DND-41 (cell line): Measurements from ENCODE around the gene MYH14.

Source experiments
- ATAC-seq: fragments of 200-7000 bp; cut with Tn5 transposase; 3 replicates; pipeline ENCODE4 v1.9.1; 2021; ENCODE audit warnings: low read depth; ENCODE audit not compliant: insufficient read depth
- DNase-seq: peaks from one replicate; pipeline ENCODE4 v3.0.0-alpha.2; 2020
- H2AFZ ChIP-seq: 2 replicates; pipeline ENCODE4 v1.6.0; 2012; ENCODE audit warnings: low read depth, low read length
- H3K27ac ChIP-seq: 2 replicates; pipeline ENCODE4 v1.5.1; 2012; ENCODE audit warnings: low read length, inconsistent platforms
- H3K27me3 ChIP-seq: fragments of 200-600 bp; sonication (generic); 2 replicates; pipeline ENCODE4 v1.6.0; 2012; ENCODE audit warnings: low read length, mild to moderate bottlenecking, inconsistent platforms; ENCODE audit not compliant: insufficient read depth, poor library complexity
- H3K36me3 ChIP-seq: 2 replicates; pipeline ENCODE4 v1.5.1; 2012; ENCODE audit warnings: low read length, inconsistent platforms; ENCODE audit not compliant: insufficient read depth
- H3K4me1 ChIP-seq: 2 replicates; pipeline ENCODE4 v1.5.1; 2012; ENCODE audit warnings: mild to moderate bottlenecking, low read length; ENCODE audit not compliant: insufficient read depth
- H3K4me2 ChIP-seq: 2 replicates; pipeline ENCODE4 v1.6.0; 2012; ENCODE audit warnings: mild to moderate bottlenecking, moderate library complexity, low read length, inconsistent platforms; ENCODE audit not compliant: insufficient read depth
- H3K4me3 ChIP-seq, 2 experiments: fragments of 200-600 bp in 1 of 2; shearing (Covaris generic) in 1 of 2; 2 replicates each; pipeline ENCODE4 v1.5.1; 2012 to 2016; ENCODE audit warnings: inconsistent platforms in 2 of 2, low read length in 2 of 2, mild to moderate bottlenecking in 2 of 2, low read depth in 1 of 2, moderate library complexity in 1 of 2
- H3K79me2 ChIP-seq: 2 replicates; pipeline ENCODE4 v1.6.0; 2012; ENCODE audit warnings: low read length, inconsistent platforms; ENCODE audit not compliant: insufficient read depth
- H3K9ac ChIP-seq: 2 replicates; pipeline ENCODE4 v1.6.0; 2012; ENCODE audit warnings: low read depth, mild to moderate bottlenecking, inconsistent platforms, low read length, moderate library complexity
- H3K9me3 ChIP-seq: 2 replicates; pipeline ENCODE4 v1.5.1; 2012; ENCODE audit warnings: low read length, moderate library complexity, mild to moderate bottlenecking, inconsistent platforms; ENCODE audit not compliant: insufficient read depth, severe bottlenecking
- H4K20me1 ChIP-seq: 2 replicates; pipeline ENCODE4 v1.6.0; 2012; ENCODE audit warnings: low read length; ENCODE audit not compliant: insufficient read depth
- EZH2 ChIP-seq: IDR thresholded peaks from 3 replicates; pipeline ENCODE4 v1.6.1; 2012; ENCODE audit warnings: borderline replicate concordance, low read depth, mild to moderate bottlenecking, moderate library complexity, low read length, inconsistent platforms; ENCODE audit not compliant: severe bottlenecking
- TF ChIP-seq, protein P1 (sequence below): IDR thresholded peaks from 2 replicates; pipeline ENCODE4 v1.5.1; 2012; ENCODE audit warnings: borderline replicate concordance, low read length, moderate library complexity, mild to moderate bottlenecking; ENCODE audit not compliant: poor library complexity, severe bottlenecking; ENCODE audit errors: extremely low read depth

MYH14 gene

DNA sequence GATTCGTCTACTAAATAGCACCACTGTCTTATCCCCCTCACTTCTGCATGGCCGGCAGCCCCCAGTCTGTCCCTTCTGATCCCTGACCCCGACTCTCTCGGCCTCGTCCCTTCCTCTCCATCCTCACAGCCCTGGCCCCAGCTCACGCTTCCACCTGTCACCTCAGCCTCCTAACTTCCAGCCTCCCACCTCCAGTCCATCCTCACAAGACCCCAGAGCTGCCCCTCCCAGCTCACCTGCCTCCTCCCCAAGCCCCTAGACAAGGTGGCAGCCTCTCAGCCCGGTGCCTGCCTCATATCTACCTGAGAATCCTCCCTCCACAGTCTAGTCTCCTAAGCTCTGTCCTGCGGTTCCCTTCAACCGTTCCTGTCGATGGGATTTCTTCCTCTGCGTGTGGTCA is 115.7 kb downstream of the MYH14 start:
- H3K27ac ChIP-seq: no peak overlapping the region
- ATAC-seq (no peak), DNase-seq (no peak)
- H3K27me3 ChIP-seq: no peaks in the 10 kb centered on the region
- no peaks in the 10 kb centered on the region for H4K20me1 ChIP-seq
- TF ChIP-seq, protein P1, sequence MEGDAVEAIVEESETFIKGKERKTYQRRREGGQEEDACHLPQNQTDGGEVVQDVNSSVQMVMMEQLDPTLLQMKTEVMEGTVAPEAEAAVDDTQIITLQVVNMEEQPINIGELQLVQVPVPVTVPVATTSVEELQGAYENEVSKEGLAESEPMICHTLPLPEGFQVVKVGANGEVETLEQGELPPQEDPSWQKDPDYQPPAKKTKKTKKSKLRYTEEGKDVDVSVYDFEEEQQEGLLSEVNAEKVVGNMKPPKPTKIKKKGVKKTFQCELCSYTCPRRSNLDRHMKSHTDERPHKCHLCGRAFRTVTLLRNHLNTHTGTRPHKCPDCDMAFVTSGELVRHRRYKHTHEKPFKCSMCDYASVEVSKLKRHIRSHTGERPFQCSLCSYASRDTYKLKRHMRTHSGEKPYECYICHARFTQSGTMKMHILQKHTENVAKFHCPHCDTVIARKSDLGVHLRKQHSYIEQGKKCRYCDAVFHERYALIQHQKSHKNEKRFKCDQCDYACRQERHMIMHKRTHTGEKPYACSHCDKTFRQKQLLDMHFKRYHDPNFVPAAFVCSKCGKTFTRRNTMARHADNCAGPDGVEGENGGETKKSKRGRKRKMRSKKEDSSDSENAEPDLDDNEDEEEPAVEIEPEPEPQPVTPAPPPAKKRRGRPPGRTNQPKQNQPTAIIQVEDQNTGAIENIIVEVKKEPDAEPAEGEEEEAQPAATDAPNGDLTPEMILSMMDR: no peak
- TF ChIP-seq EZH2: no peak
- no peaks in the 10 kb centered on the region for H3K36me3 ChIP-seq
- no peak overlapping the region for H3K4me3 ChIP-seq
- peaks cover 7% of the 10 kb centered on the region; the same call in 1 of the 2 replicates for H3K4me1 ChIP-seq
- no peak overlapping the region for H3K4me2 ChIP-seq
- H3K9ac ChIP-seq: no peak overlapping the region
- H2AFZ ChIP-seq: no peak overlapping the region
- no peaks in the 10 kb centered on the region for H3K9me3 ChIP-seq
- H3K79me2 ChIP-seq: no peaks in the 10 kb centered on the region

DNA sequence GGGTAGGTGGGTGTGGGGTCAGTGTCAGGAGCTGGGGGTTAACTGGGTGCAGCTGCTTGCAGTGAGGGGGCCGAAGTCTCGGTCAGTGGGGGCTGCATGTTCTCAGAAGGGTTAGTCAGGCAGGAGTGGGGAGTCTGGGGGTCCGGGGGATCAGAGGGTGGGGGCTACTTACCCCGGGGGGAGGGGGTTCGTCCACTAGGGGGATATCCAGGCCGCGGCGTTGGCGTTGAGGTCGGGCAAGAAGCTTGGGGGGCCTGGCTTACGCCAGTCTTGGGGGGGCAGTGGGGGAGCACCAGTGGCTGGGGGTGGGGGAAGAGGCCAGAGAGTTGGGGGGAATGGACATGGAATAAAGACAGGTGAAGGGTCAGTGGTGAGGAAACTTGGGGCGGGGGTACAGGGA is 116.6 kb downstream of the MYH14 start:
- Histone ChIP-seq H4K20me1 (no peaks in the 10 kb centered on the region), H3K4me2 (no peak overlapping the region), H3K79me2 (no peaks in the 10 kb centered on the region), H3K4me1 (peaks cover 9% of the 10 kb centered on the region), H3K27ac (no peak overlapping the region), H3K27me3 (no peaks in the 10 kb centered on the region), H3K9ac (no peak overlapping the region), H3K4me3 (no peak overlapping the region), H3K9me3 (no peaks in the 10 kb centered on the region), H3K36me3 (no peaks in the 10 kb centered on the region), H2AFZ (no peak overlapping the region)
- DNase-seq (no peak), ATAC-seq (no peak)
- TF ChIP-seq EZH2: no peak
- TF ChIP-seq, protein P1: no peak

- TF ChIP-seq, protein P1: no peak
- no peak for TF ChIP-seq EZH2
- Histone ChIP-seq H2AFZ (no peak overlapping the region), H3K4me3 (no peak overlapping the region), H3K4me1 (peaks cover 13% of the 10 kb centered on the region), H3K4me2 (no peak overlapping the region), H3K36me3 (no peaks in the 10 kb centered on the region), H3K9ac (no peak overlapping the region), H3K9me3 (no peaks in the 10 kb centered on the region), H4K20me1 (no peaks in the 10 kb centered on the region), H3K27ac (no peak overlapping the region), H3K27me3 (no peaks in the 10 kb centered on the region), H3K79me2 (no peaks in the 10 kb centered on the region)
- DNase-seq (no peak), ATAC-seq (no peak)
Observed at GRCh38 chr19:50320596-50320995, 117.2 kb downstream of the MYH14 start.

- Histone ChIP-seq H3K4me2 (no peak overlapping the region), H4K20me1 (no peaks in the 10 kb centered on the region), H3K79me2 (no peaks in the 10 kb centered on the region), H3K27ac (no peak overlapping the region), H3K9me3 (no peaks in the 10 kb centered on the region), H3K9ac (no peak overlapping the region), H3K4me1 (peaks cover 12% of the 10 kb centered on the region), H2AFZ (no peak overlapping the region), H3K27me3 (no peaks in the 10 kb centered on the region), H3K36me3 (no peaks in the 10 kb centered on the region), H3K4me3 (no peak overlapping the region)
- ATAC-seq (no peak), DNase-seq (no peak)
- TF ChIP-seq, protein P1: no peak
- TF ChIP-seq EZH2: no peak
Observed at GRCh38 chr19:50321831-50322230, 118.4 kb downstream of the MYH14 start.
